Neural progenitor cell (in vitro differentiated cells): ENCODE measurements around the gene HIPK2. TPM values are rescaled to one million over a fixed set of nuclear protein-coding genes. Genes with fewer than 3 reads are reported as not detected.

Source experiments
- DNase-seq: peaks from one replicate; pipeline ENCODE4 v3.0.0-alpha.2; 2016; ENCODE audit warnings: low spot score
- H2AFZ ChIP-seq: fragments of 200-600 bp; sonication (generic); replicated peaks from 2 replicates; pipeline ENCODE4 v1.6.1; 2016; ENCODE audit warnings: antibody characterized with exemption
- H3F3A ChIP-seq: fragments of 200-600 bp; sonication (generic); 2 replicates; pipeline ENCODE4 v1.6.1; 2016; ENCODE audit warnings: antibody characterized with exemption, low read depth
- H3K27ac ChIP-seq: fragments of 200-600 bp; sonication (generic); 2 replicates; pipeline ENCODE4 v1.5.1; 2016; ENCODE audit warnings: mild to moderate bottlenecking
- H3K27me3 ChIP-seq: fragments of 200-600 bp; sonication (generic); 2 replicates; pipeline ENCODE4 v1.6.1; 2016; ENCODE audit warnings: mild to moderate bottlenecking, moderate library complexity
- H3K36me3 ChIP-seq: fragments of 200-600 bp; sonication (generic); 2 replicates; pipeline ENCODE4 v1.5.1; 2016
- H3K4me1 ChIP-seq: fragments of 200-600 bp; sonication (generic); 2 replicates; pipeline ENCODE4 v1.6.1; 2016; ENCODE audit warnings: mixed run types
- H3K4me2 ChIP-seq: fragments of 200-600 bp; sonication (generic); 2 replicates; pipeline ENCODE4 v1.6.1; 2016
- H3K4me3 ChIP-seq: fragments of 200-600 bp; sonication (generic); 2 replicates; pipeline ENCODE4 v1.5.1; 2016
- H3K79me2 ChIP-seq: fragments of 200-600 bp; sonication (generic); 2 replicates; pipeline ENCODE4 v1.6.1; 2016; ENCODE audit warnings: low read depth
- H3K9ac ChIP-seq: fragments of 200-600 bp; sonication (generic); 2 replicates; pipeline ENCODE4 v1.6.1; 2016
- H3K9me3 ChIP-seq: fragments of 200-600 bp; sonication (generic); 2 replicates; pipeline ENCODE4 v1.5.1; 2016; ENCODE audit warnings: low read depth
- H4K20me1 ChIP-seq: fragments of 200-600 bp; sonication (generic); 2 replicates; pipeline ENCODE4 v1.6.1; 2016; ENCODE audit warnings: low read depth
- H3K27ac Mint-ChIP-seq: 3 replicates; pipeline ENCODE4 v1.8.0; 2021; ENCODE audit warnings: mixed read lengths
- H3K27me3 Mint-ChIP-seq: 2 replicates; pipeline ENCODE4 v1.8.0; 2022; ENCODE audit warnings: low read depth, mild to moderate bottlenecking, inconsistent platforms, moderate library complexity, mixed read lengths; ENCODE audit not compliant: insufficient read depth
- H3K36me3 Mint-ChIP-seq: 3 replicates; pipeline ENCODE4 v1.8.0; 2021; ENCODE audit warnings: mixed read lengths
- H3K4me1 Mint-ChIP-seq: 3 replicates; pipeline ENCODE4 v1.8.0; 2021; ENCODE audit warnings: mixed read lengths
- H3K4me3 Mint-ChIP-seq: 3 replicates; pipeline ENCODE4 v1.8.0; 2021; ENCODE audit warnings: mild to moderate bottlenecking, moderate library complexity, mixed read lengths
- H3K9me3 Mint-ChIP-seq: 3 replicates; pipeline ENCODE4 v1.8.0; 2020; ENCODE audit warnings: mixed read lengths
- EZH2 ChIP-seq: fragments of 200-600 bp; sonication (generic); IDR thresholded peaks from 2 replicates; pipeline ENCODE4 v1.6.1; 2017; ENCODE audit warnings: antibody characterized with exemption, mild to moderate bottlenecking, moderate library complexity
- EZH2phosphoT487 ChIP-seq: fragments of 200-600 bp; sonication (generic); IDR thresholded peaks from 2 replicates; pipeline ENCODE4 v1.6.1; 2017; ENCODE audit warnings: antibody characterized with exemption
- total RNA-seq: library from RNA; depleted of rRNA; stranded (reverse); fragments of >200 nt; gene quantifications from 2 replicates; pipeline ENCODE4 v1.2.3, GENCODE V29; 2015; ENCODE audit warnings: low replicate concordance
- TF ChIP-seq, protein P1 (sequence below): fragments of 200-600 bp; sonication (generic); IDR thresholded peaks from 2 replicates; pipeline ENCODE4 v1.5.1; 2017; ENCODE audit warnings: antibody characterized with exemption, mild to moderate bottlenecking

The HIPK2 gene
- total RNA-seq, 1 donor from 2014 or later = 12.8 TPM

- no peak for DNase-seq
- Mint-ChIP-seq H3K4me1 (no peaks in the 10 kb centered on the region), H3K27ac (no peak overlapping the region), H3K9me3 (no peaks in the 10 kb centered on the region), H3K4me3 (no peak overlapping the region), H3K36me3 (no peaks in the 10 kb centered on the region), H3K27me3 (no peaks in the 10 kb centered on the region)
- no peak for TF ChIP-seq EZH2phosphoT487
- TF ChIP-seq, protein P1, sequence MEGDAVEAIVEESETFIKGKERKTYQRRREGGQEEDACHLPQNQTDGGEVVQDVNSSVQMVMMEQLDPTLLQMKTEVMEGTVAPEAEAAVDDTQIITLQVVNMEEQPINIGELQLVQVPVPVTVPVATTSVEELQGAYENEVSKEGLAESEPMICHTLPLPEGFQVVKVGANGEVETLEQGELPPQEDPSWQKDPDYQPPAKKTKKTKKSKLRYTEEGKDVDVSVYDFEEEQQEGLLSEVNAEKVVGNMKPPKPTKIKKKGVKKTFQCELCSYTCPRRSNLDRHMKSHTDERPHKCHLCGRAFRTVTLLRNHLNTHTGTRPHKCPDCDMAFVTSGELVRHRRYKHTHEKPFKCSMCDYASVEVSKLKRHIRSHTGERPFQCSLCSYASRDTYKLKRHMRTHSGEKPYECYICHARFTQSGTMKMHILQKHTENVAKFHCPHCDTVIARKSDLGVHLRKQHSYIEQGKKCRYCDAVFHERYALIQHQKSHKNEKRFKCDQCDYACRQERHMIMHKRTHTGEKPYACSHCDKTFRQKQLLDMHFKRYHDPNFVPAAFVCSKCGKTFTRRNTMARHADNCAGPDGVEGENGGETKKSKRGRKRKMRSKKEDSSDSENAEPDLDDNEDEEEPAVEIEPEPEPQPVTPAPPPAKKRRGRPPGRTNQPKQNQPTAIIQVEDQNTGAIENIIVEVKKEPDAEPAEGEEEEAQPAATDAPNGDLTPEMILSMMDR = no peak
- no peak for TF ChIP-seq EZH2
- H3K27me3 ChIP-seq = no peaks in the 10 kb centered on the region
- no peaks in the 10 kb centered on the region for H3K36me3 ChIP-seq
- no peak overlapping the region for H3K9ac ChIP-seq
- H3K4me3 ChIP-seq = no peak overlapping the region
- no peaks in the 10 kb centered on the region for H3K4me1 ChIP-seq
- no peaks in the 10 kb centered on the region for H3K9me3 ChIP-seq
- H3K79me2 ChIP-seq = no peaks in the 10 kb centered on the region
- no peak overlapping the region for H3K4me2 ChIP-seq
- no peaks in the 10 kb centered on the region for H3F3A ChIP-seq
- no peaks in the 10 kb centered on the region for H4K20me1 ChIP-seq
- H2AFZ ChIP-seq = no peak overlapping the region
- H3K27ac ChIP-seq = no peak overlapping the region
These were observed 46.2 kb upstream of the HIPK2 start for GRCh38 chr7:139823959-139824521.

- TF ChIP-seq EZH2phosphoT487 (no peak), EZH2 (no peak)
- TF ChIP-seq, protein P1 = no peak
- no peaks in the 10 kb centered on the region for H3F3A ChIP-seq
- Mint-ChIP-seq H3K27ac (no peak overlapping the region), H3K9me3 (no peaks in the 10 kb centered on the region), H3K4me1 (no peaks in the 10 kb centered on the region), H3K27me3 (no peaks in the 10 kb centered on the region), H3K4me3 (no peak overlapping the region), H3K36me3 (no peaks in the 10 kb centered on the region)
- no peaks in the 10 kb centered on the region for H4K20me1 ChIP-seq
- no peak for DNase-seq
- H3K27ac ChIP-seq = no peak overlapping the region
- no peaks in the 10 kb centered on the region for H3K79me2 ChIP-seq
- H3K27me3 ChIP-seq = no peaks in the 10 kb centered on the region
- H2AFZ ChIP-seq = no peak overlapping the region
- no peak overlapping the region for H3K9ac ChIP-seq
- no peak overlapping the region for H3K4me2 ChIP-seq
- no peak overlapping the region for H3K4me3 ChIP-seq
- H3K4me1 ChIP-seq = no peaks in the 10 kb centered on the region
- H3K36me3 ChIP-seq = no peaks in the 10 kb centered on the region
- H3K9me3 ChIP-seq = no peaks in the 10 kb centered on the region
These were observed 45.1 kb upstream of the HIPK2 start for GRCh38 chr7:139822855-139823254.

GRCh38 chr7:139821349-139822105 lies 43.7 kb upstream of the HIPK2 start:
- no peaks in the 10 kb centered on the region for H3F3A ChIP-seq
- H3K4me3 ChIP-seq = no peak overlapping the region
- H2AFZ ChIP-seq = no peak overlapping the region
- DNase-seq = no peak
- H3K27ac ChIP-seq = no peak overlapping the region
- Mint-ChIP-seq H3K9me3 (peaks cover 2% of the 10 kb centered on the region), H3K27me3 (no peaks in the 10 kb centered on the region), H3K36me3 (no peaks in the 10 kb centered on the region), H3K4me1 (no peaks in the 10 kb centered on the region), H3K4me3 (no peak overlapping the region), H3K27ac (no peak overlapping the region)
- no peak overlapping the region for H3K9ac ChIP-seq
- H3K9me3 ChIP-seq = no peaks in the 10 kb centered on the region
- no peaks in the 10 kb centered on the region for H3K36me3 ChIP-seq
- no peak overlapping the region for H3K4me2 ChIP-seq
- no peaks in the 10 kb centered on the region for H3K27me3 ChIP-seq
- H4K20me1 ChIP-seq = no peaks in the 10 kb centered on the region
- TF ChIP-seq EZH2 (no peak), EZH2phosphoT487 (no peak)
- TF ChIP-seq, protein P1 = no peak
- H3K4me1 ChIP-seq = no peaks in the 10 kb centered on the region
- no peaks in the 10 kb centered on the region for H3K79me2 ChIP-seq
